Esophagus muscularis mucosa (tissue), 4 donors: ENCODE results near the gene PTPN3. TPM values are rescaled to one million over a fixed set of nuclear protein-coding genes. Genes with fewer than 3 reads are reported as not detected.

ENCODE experiments used
- DNase-seq: peaks from one replicate; pipeline ENCODE4 v3.0.0-alpha.2; 2017; ENCODE audit errors: extremely low spot score
- H3K27ac ChIP-seq, 4 donors: fragments of 200-600 bp; sonication (generic); replicated peaks in 1 of 4; 1 replicate in 3 of 4; 2 replicates in 1 of 4; pipeline ENCODE4 v1.5.1; 2016 to 2019; ENCODE audit warnings: mild to moderate bottlenecking in 1 of 4
- H3K27me3 ChIP-seq, 4 donors: fragments of 200-600 bp; sonication (generic); one replicate each; pipeline versions ENCODE4 v1.5.1 to v1.6.0; 2016 to 2019
- H3K36me3 ChIP-seq, 4 donors: fragments of 200-600 bp; sonication (generic); one replicate each; pipeline ENCODE4 v1.5.1; 2016 to 2019
- H3K4me1 ChIP-seq, 4 donors: fragments of 200-600 bp; sonication (generic); one replicate each; pipeline ENCODE4 v1.5.1; 2016 to 2019
- H3K4me3 ChIP-seq, 4 donors: fragments of 200-600 bp; sonication (generic); 1 replicate in 2 of 4; 2 replicates in 2 of 4; pipeline ENCODE4 v1.5.1; 2016 to 2019; ENCODE audit warnings: mild to moderate bottlenecking in 4 of 4, moderate library complexity in 1 of 4
- H3K9me3 ChIP-seq, 4 donors: fragments of 200-600 bp; sonication (generic); 1 replicate in 3 of 4; 2 replicates in 1 of 4; pipeline ENCODE4 v1.5.1; 2016 to 2019
- EP300 ChIP-seq: sonication (generic); formaldehyde crosslinking; IDR thresholded peaks from one replicate; pipeline ENCODE4 v1.6.1; 2017; ENCODE audit warnings: antibody characterized with exemption
- POLR2A ChIP-seq: fragments of 450-650 bp; IDR thresholded peaks from one replicate; pipeline ENCODE4 v1.6.1; 2017; ENCODE audit warnings: antibody characterized with exemption, moderate library complexity, mild to moderate bottlenecking, low read depth
- POLR2AphosphoS5 ChIP-seq, 2 donors: sonication (generic); formaldehyde crosslinking; IDR thresholded peaks; one replicate each; pipeline ENCODE4 v1.6.1; 2017; ENCODE audit warnings: antibody characterized with exemption in 2 of 2
- WGBS: methylation state at CpG from one replicate; pipeline ENCODE4 v1.1.5; 2018; 5-methylcytosine and 5-hydroxymethylcytosine counted together
- intact Hi-C: fragments of 100-400 bp; cut with DNase I; formaldehyde crosslinking; loops from one replicate; pipeline ENCODE4 v1.15.1; 2023
- total RNA-seq, 4 donors: library from RNA; depleted of rRNA; stranded (reverse); fragments of >200 nt; gene quantifications; one replicate each; pipeline versions ENCODE4 v1.1.0 to v1.2.1, GENCODE V29; 2016
- TF ChIP-seq, protein P1 (sequence below), 3 experiments: fragments of 200-600 bp in 2 of 3; fragments of 450-650 bp in 1 of 3; sonication (generic) in 2 of 3; IDR thresholded peaks; one replicate each; pipeline ENCODE4 v1.5.1; 2017 to 2019; ENCODE audit warnings: antibody characterized with exemption in 3 of 3, mild to moderate bottlenecking in 2 of 3, moderate library complexity in 1 of 3

The PTPN3 gene
- total RNA-seq, 4 donors from 2014 or later, result 0.83 to 2.0 (median 1.3) TPM

DNA sequence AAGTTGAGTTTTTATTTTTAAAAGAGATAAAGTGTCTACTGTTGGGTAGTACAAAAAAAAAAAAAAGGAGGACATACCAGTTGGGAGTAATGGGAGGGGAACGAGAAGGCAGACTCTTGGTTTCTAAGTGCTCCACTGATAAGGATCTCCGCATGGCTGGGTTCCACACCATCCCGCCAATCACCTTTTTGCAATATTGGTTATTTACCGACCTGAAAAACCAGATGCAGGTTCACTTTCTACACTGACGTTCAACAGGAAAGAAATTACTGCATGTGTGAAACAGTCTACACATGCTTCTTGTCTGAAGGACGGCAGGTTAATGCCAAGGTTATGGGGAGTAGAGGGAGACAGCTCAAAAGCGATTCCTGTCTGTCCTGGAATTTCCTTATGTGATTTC, 75.5 kb downstream of the PTPN3 start:
- no peak for DNase-seq
- H3K4me1 ChIP-seq, result peaks cover 0 to 4% (median under 1%) of the 10 kb centered on the region in 4 donors
- intact Hi-C loops, result no loop called here
- H3K27me3 ChIP-seq, result no peaks in the 10 kb centered on the region
- peaks cover 0 to 5% (median 0%) of the 10 kb centered on the region in 4 donors for H3K36me3 ChIP-seq
- TF ChIP-seq POLR2AphosphoS5 (IDR thresholded peaks at IDR 0.05) (no peak), POLR2A (no peak), EP300 (no peak)
- TF ChIP-seq, protein P1, sequence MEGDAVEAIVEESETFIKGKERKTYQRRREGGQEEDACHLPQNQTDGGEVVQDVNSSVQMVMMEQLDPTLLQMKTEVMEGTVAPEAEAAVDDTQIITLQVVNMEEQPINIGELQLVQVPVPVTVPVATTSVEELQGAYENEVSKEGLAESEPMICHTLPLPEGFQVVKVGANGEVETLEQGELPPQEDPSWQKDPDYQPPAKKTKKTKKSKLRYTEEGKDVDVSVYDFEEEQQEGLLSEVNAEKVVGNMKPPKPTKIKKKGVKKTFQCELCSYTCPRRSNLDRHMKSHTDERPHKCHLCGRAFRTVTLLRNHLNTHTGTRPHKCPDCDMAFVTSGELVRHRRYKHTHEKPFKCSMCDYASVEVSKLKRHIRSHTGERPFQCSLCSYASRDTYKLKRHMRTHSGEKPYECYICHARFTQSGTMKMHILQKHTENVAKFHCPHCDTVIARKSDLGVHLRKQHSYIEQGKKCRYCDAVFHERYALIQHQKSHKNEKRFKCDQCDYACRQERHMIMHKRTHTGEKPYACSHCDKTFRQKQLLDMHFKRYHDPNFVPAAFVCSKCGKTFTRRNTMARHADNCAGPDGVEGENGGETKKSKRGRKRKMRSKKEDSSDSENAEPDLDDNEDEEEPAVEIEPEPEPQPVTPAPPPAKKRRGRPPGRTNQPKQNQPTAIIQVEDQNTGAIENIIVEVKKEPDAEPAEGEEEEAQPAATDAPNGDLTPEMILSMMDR (IDR thresholded peaks at IDR 0.05), result no peak
- no peaks in the 10 kb centered on the region for H3K9me3 ChIP-seq
- 77% methylated on average over 7 of the region's 7 CpGs for WGBS
- no peak overlapping the region for H3K27ac ChIP-seq
- no peak overlapping the region for H3K4me3 ChIP-seq

DNA sequence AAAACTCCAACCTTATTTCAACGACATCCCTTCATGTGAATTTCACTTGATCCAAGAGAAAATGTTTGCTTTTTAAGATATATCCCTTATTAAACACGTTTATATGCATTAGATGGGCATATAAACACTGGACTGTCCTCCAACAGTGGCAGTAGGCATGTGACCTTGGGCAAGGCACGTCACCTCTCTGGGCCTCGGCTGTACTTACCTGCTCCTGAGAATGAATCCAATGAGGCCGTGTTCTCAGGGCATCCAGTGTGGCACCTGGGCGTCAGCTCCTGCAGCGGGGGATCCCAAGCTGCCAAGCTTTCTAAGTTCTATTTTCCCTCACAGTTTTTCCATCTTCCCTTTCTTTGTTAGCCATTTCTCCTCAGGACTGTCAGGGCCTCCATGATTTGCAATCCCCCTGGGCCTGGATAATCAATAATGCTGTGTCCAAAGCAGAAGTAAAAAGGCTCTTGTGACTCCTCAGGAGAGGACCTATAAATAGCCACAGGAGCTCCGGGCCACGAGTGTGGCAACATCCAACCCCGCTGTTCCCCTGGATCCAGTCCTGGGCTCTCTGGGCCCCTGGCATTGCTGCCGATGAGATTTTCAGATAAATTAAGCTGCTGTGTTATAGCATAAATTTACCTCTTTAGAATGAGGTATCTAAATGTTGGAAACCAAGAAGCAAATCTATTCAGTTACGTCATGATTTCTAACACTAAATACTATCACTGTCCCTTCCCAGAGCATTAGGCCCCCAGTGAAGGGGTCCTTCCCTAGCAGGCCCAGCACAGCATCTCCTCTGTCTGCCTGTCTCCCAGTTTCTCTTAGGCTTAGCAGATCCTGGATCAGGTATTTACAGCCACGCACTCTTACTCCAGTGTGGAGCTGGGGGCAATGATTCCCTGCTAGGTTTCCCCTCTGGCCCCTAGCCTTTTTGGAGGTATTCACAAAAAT, 76.8 kb downstream of the PTPN3 start:
- intact Hi-C loops, result no loop called here
- peaks cover 0 to 14% (median 10%) of the 10 kb centered on the region in 4 donors for H3K4me1 ChIP-seq
- no peak overlapping the region for H3K4me3 ChIP-seq
- TF ChIP-seq POLR2A (no peak), EP300 (no peak), POLR2AphosphoS5 (IDR thresholded peaks at IDR 0.05) (no peak)
- TF ChIP-seq, protein P1 (IDR thresholded peaks at IDR 0.05), result no peak
- DNase-seq, result no peak
- peaks cover 0 to 5% (median 0%) of the 10 kb centered on the region in 4 donors for H3K36me3 ChIP-seq
- 82% methylated on average over 13 of the region's 13 CpGs for WGBS
- H3K9me3 ChIP-seq, result no peaks in the 10 kb centered on the region
- no peak overlapping the region for H3K27ac ChIP-seq
- H3K27me3 ChIP-seq, result no peaks in the 10 kb centered on the region

DNA sequence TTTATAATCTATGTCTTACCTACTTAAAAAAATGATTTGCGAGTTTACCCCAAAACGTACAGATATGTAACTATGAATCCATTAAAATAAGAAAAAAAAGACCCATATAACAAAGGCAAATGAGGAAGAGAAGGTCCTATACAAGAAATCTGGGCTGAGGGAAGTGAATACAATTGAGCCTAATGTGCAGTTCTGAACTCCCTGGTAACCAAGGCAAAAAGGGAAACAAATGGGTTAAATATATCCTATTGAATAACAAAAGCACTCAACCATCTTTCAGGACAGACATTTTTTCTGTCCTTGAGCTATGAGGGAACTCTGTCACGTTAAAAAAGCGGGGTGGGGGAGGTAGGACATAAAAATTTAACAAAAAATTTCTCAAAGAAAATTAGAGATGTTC, 78.6 kb downstream of the PTPN3 start:
- no peak for DNase-seq
- Histone ChIP-seq H3K27me3 (no peaks in the 10 kb centered on the region), H3K4me3 (no peak overlapping the region), H3K9me3 (no peaks in the 10 kb centered on the region), H3K27ac (no peak overlapping the region), H3K4me1 (peaks cover 0 to 14% (median 12%) of the 10 kb centered on the region in 4 donors), H3K36me3 (peaks cover 0 to 5% (median 0%) of the 10 kb centered on the region in 4 donors)
- 80% methylated on average over 4 of the region's 4 CpGs for WGBS
- intact Hi-C loops, result no loop called here
- TF ChIP-seq, protein P1 (IDR thresholded peaks at IDR 0.05), result no peak
- no peak for TF ChIP-seq POLR2AphosphoS5 (IDR thresholded peaks at IDR 0.05)
- TF ChIP-seq EP300, result no peak
- TF ChIP-seq POLR2A, result no peak

DNA sequence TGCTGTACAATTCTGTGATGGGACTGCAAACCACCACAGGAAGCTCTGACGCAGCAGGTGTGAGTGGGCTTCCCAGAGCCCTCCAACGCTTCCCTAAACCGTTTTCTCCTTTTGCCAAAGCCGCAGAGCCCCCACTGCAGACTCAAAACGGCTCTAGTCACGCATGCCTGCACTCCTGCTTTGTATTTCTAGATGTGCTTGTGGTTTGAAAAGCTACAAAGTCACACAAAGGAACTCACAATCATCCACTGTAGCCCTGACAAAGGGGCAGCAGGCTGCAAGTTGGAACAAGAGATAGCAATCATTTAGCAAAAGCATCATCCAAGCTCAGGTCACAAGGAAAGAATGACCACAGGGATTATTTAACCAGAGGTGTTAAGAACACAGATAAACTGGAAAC, 79.3 kb downstream of the PTPN3 start:
- Histone ChIP-seq H3K4me1 (peaks cover 0 to 14% (median 12%) of the 10 kb centered on the region in 4 donors), H3K27me3 (no peaks in the 10 kb centered on the region), H3K27ac (no peak overlapping the region), H3K36me3 (peaks cover 0 to 5% (median 0%) of the 10 kb centered on the region in 4 donors), H3K9me3 (no peaks in the 10 kb centered on the region), H3K4me3 (no peak overlapping the region)
- 89% methylated on average over 6 of the region's 6 CpGs for WGBS
- no peak for DNase-seq
- intact Hi-C loops, result no loop called here
- TF ChIP-seq, protein P1 (IDR thresholded peaks at IDR 0.05), result no peak
- TF ChIP-seq POLR2AphosphoS5 (IDR thresholded peaks at IDR 0.05) (no peak), POLR2A (no peak), EP300 (no peak)
